Liver (tissue), 3 donors: ENCODE results near the gene DNM1L.

Source experiments
- CTCF ChIP-seq: fragments of 150-350 bp; IDR thresholded peaks from 2 replicates; pipeline ENCODE4 v1.5.1; 2017; ENCODE audit warnings: improper control_type of control experiment, low read depth, low read length; ENCODE audit not compliant: missing input control
- JUND ChIP-seq, 2 donors: IDR thresholded peaks; 2 replicates each; pipeline ENCODE4 v1.6.1; 2016; ENCODE audit warnings: antibody characterized with exemption in 2 of 2
- donor health status: healthy.
- donor health status: healthy.

GRCh38 chr12:32641287-32641901 is 37.7 kb upstream of the DNM1L start:
- TF ChIP-seq JUND (IDR thresholded peaks at IDR 0.05) = no peak
- no peak for TF ChIP-seq CTCF
